Karpas-422 (cell line): Measurements from ENCODE around the gene C1orf105. TPM values are rescaled to one million over a fixed set of nuclear protein-coding genes. Genes with fewer than 3 reads are reported as not detected.

Source experiments
- DNase-seq: peaks from one replicate; pipeline ENCODE4 v3.0.0-alpha.2; 2015
- H2AFZ ChIP-seq: fragments of 200-600 bp; sonication (generic); 2 replicates; pipeline ENCODE4 v1.6.1; 2014; ENCODE audit warnings: antibody characterized with exemption, low read length, mixed read lengths
- H3K27ac ChIP-seq: fragments of 200-600 bp; sonication (generic); 2 replicates; pipeline ENCODE4 v1.5.1; 2014; ENCODE audit warnings: mild to moderate bottlenecking, low read length, moderate library complexity
- H3K27me3 ChIP-seq: fragments of 200-600 bp; sonication (generic); 2 replicates; pipeline ENCODE4 v1.6.1; 2014; ENCODE audit warnings: low read length, mixed read lengths
- H3K36me3 ChIP-seq: fragments of 200-600 bp; sonication (generic); 2 replicates; pipeline ENCODE4 v1.6.1; 2014; ENCODE audit warnings: low read length, mixed read lengths; ENCODE audit not compliant: insufficient read depth
- H3K4me1 ChIP-seq: fragments of 200-600 bp; sonication (generic); 2 replicates; pipeline ENCODE4 v1.6.1; 2014; ENCODE audit warnings: mild to moderate bottlenecking, low read length, mixed read lengths
- H3K4me2 ChIP-seq: fragments of 200-600 bp; sonication (generic); 2 replicates; pipeline ENCODE4 v1.6.1; 2014; ENCODE audit warnings: low read length, low read depth, mild to moderate bottlenecking; ENCODE audit not compliant: poor library complexity, severe bottlenecking
- H3K4me3 ChIP-seq: fragments of 200-600 bp; sonication (generic); 2 replicates; pipeline ENCODE4 v1.5.1; 2014; ENCODE audit warnings: mild to moderate bottlenecking, antibody characterized with exemption, low read length, mixed read lengths
- H3K79me2 ChIP-seq: fragments of 200-600 bp; sonication (generic); 2 replicates; pipeline ENCODE4 v1.6.1; 2014; ENCODE audit warnings: mild to moderate bottlenecking, low read length, mixed read lengths
- H3K9ac ChIP-seq: fragments of 200-600 bp; sonication (generic); 2 replicates; pipeline ENCODE4 v1.6.0; 2014; ENCODE audit warnings: low read length
- H3K9me2 ChIP-seq: fragments of 200-600 bp; sonication (generic), shearing (Covaris generic); replicated peaks from 2 replicates; pipeline ENCODE4 v1.6.0; 2014; ENCODE audit warnings: mild to moderate bottlenecking, low read length, moderate library complexity; ENCODE audit not compliant: insufficient read depth
- H3K9me3 ChIP-seq: fragments of 300-700, 200-600 bp; sonication (generic); 2 replicates; pipeline ENCODE4 v1.6.1; 2014; ENCODE audit warnings: low read length, mixed read lengths
- H4K20me1 ChIP-seq: fragments of 200-600 bp; sonication (generic); 2 replicates; pipeline ENCODE4 v1.6.1; 2014; ENCODE audit warnings: mild to moderate bottlenecking, antibody characterized with exemption, low read length, low read depth; ENCODE audit not compliant: insufficient read depth
- total RNA-seq: library from RNA; depleted of rRNA; stranded (reverse); fragments of >200 nt; shearing (Covaris generic); gene quantifications from 2 replicates; pipeline ENCODE4 v1.2.3, GENCODE V29; 2014; ENCODE audit warnings: low replicate concordance

Gene C1orf105
- total RNA-seq, 1 experiment from 2014 or later = not detected

- Histone ChIP-seq H3K79me2 (no peaks in the 10 kb centered on the region), H4K20me1 (no peaks in the 10 kb centered on the region), H3K4me2 (no peak overlapping the region), H3K4me1 (no peaks in the 10 kb centered on the region), H3K9me2 (no peaks in the 10 kb centered on the region), H3K27me3 (no peaks in the 10 kb centered on the region), H3K27ac (no peak overlapping the region), H3K4me3 (no peak overlapping the region), H3K9ac (no peak overlapping the region), H2AFZ (no peak overlapping the region), H3K9me3 (no peaks in the 10 kb centered on the region), H3K36me3 (no peaks in the 10 kb centered on the region)
- no peak for DNase-seq
Measured at GRCh38 chr1:172457479-172458130, 37.1 kb downstream of the C1orf105 start.

GRCh38 chr1:172460177-172460576 is 39.7 kb downstream of the C1orf105 start:
- Histone ChIP-seq H3K4me3 (no peak overlapping the region), H3K79me2 (no peaks in the 10 kb centered on the region), H3K27ac (no peak overlapping the region), H3K4me1 (no peaks in the 10 kb centered on the region), H3K4me2 (no peak overlapping the region), H4K20me1 (no peaks in the 10 kb centered on the region), H3K9ac (no peak overlapping the region), H3K27me3 (no peaks in the 10 kb centered on the region), H3K9me2 (no peaks in the 10 kb centered on the region), H3K36me3 (no peaks in the 10 kb centered on the region), H2AFZ (no peak overlapping the region), H3K9me3 (no peaks in the 10 kb centered on the region)
- DNase-seq = no peak

GRCh38 chr1:172460887-172461315 is 40.4 kb downstream of the C1orf105 start:
- no peak for DNase-seq
- H3K4me2 ChIP-seq = no peak overlapping the region
- H3K79me2 ChIP-seq = no peaks in the 10 kb centered on the region
- no peaks in the 10 kb centered on the region for H3K9me2 ChIP-seq
- H3K4me3 ChIP-seq = no peak overlapping the region
- H3K9ac ChIP-seq = no peak overlapping the region
- H3K4me1 ChIP-seq = no peaks in the 10 kb centered on the region
- H2AFZ ChIP-seq = no peak overlapping the region
- no peaks in the 10 kb centered on the region for H4K20me1 ChIP-seq
- H3K27me3 ChIP-seq = no peaks in the 10 kb centered on the region
- H3K9me3 ChIP-seq = no peaks in the 10 kb centered on the region
- H3K27ac ChIP-seq = no peak overlapping the region
- H3K36me3 ChIP-seq = no peaks in the 10 kb centered on the region

- no peaks in the 10 kb centered on the region for H3K9me3 ChIP-seq
- no peaks in the 10 kb centered on the region for H3K36me3 ChIP-seq
- H4K20me1 ChIP-seq = no peaks in the 10 kb centered on the region
- no peak overlapping the region for H3K4me2 ChIP-seq
- H3K9ac ChIP-seq = no peak overlapping the region
- H2AFZ ChIP-seq = no peak overlapping the region
- no peak for DNase-seq
- H3K9me2 ChIP-seq = no peaks in the 10 kb centered on the region
- no peaks in the 10 kb centered on the region for H3K4me1 ChIP-seq
- H3K27me3 ChIP-seq = no peaks in the 10 kb centered on the region
- no peaks in the 10 kb centered on the region for H3K79me2 ChIP-seq
- no peak overlapping the region for H3K4me3 ChIP-seq
- H3K27ac ChIP-seq = no peak overlapping the region
Measured at GRCh38 chr1:172465617-172466016, 45.1 kb downstream of the C1orf105 start.

GRCh38 chr1:172466795-172467407 is 46.4 kb downstream of the C1orf105 start:
- Histone ChIP-seq H3K36me3 (no peaks in the 10 kb centered on the region), H2AFZ (no peak overlapping the region), H3K4me2 (no peak overlapping the region), H3K27ac (no peak overlapping the region), H3K9me2 (no peaks in the 10 kb centered on the region), H3K27me3 (no peaks in the 10 kb centered on the region), H3K79me2 (no peaks in the 10 kb centered on the region), H3K9ac (no peak overlapping the region), H4K20me1 (no peaks in the 10 kb centered on the region), H3K9me3 (no peaks in the 10 kb centered on the region), H3K4me1 (no peaks in the 10 kb centered on the region), H3K4me3 (no peak overlapping the region)
- no peak for DNase-seq

- H3K4me3 ChIP-seq = no peak overlapping the region
- no peaks in the 10 kb centered on the region for H3K27me3 ChIP-seq
- H3K9ac ChIP-seq = no peak overlapping the region
- no peak overlapping the region for H3K27ac ChIP-seq
- H3K4me2 ChIP-seq = no peak overlapping the region
- H3K9me3 ChIP-seq = no peaks in the 10 kb centered on the region
- no peaks in the 10 kb centered on the region for H3K79me2 ChIP-seq
- H4K20me1 ChIP-seq = no peaks in the 10 kb centered on the region
- no peak for DNase-seq
- no peak overlapping the region for H2AFZ ChIP-seq
- H3K4me1 ChIP-seq = no peaks in the 10 kb centered on the region
- H3K36me3 ChIP-seq = no peaks in the 10 kb centered on the region
- H3K9me2 ChIP-seq = no peaks in the 10 kb centered on the region
Measured at GRCh38 chr1:172467446-172467845, 47.0 kb downstream of the C1orf105 start.

GRCh38 chr1:172468296-172468695 is 47.8 kb downstream of the C1orf105 start:
- Histone ChIP-seq H3K79me2 (no peaks in the 10 kb centered on the region), H3K4me1 (no peaks in the 10 kb centered on the region), H3K4me2 (no peak overlapping the region), H3K9ac (no peak overlapping the region), H3K9me3 (no peaks in the 10 kb centered on the region), H3K36me3 (no peaks in the 10 kb centered on the region), H4K20me1 (no peaks in the 10 kb centered on the region), H3K27me3 (peaks cover under 1% of the 10 kb centered on the region; the same call in 1 of the 2 replicates), H2AFZ (no peak overlapping the region), H3K9me2 (no peaks in the 10 kb centered on the region), H3K27ac (no peak overlapping the region), H3K4me3 (no peak overlapping the region)
- DNase-seq = no peak

GRCh38 chr1:172469717-172470116 is 49.2 kb downstream of the C1orf105 start:
- no peak for DNase-seq
- Histone ChIP-seq H2AFZ (no peak overlapping the region), H3K9me2 (no peaks in the 10 kb centered on the region), H3K79me2 (no peaks in the 10 kb centered on the region), H3K27me3 (peaks cover 2% of the 10 kb centered on the region; the same call in 1 of the 2 replicates), H3K27ac (no peak overlapping the region), H3K9ac (no peak overlapping the region), H3K4me3 (no peak overlapping the region), H3K36me3 (no peaks in the 10 kb centered on the region), H3K9me3 (no peaks in the 10 kb centered on the region), H4K20me1 (no peaks in the 10 kb centered on the region), H3K4me1 (no peaks in the 10 kb centered on the region), H3K4me2 (no peak overlapping the region)
